Naive B cell (primary cell): Measurements from ENCODE around the gene CRADD. TPM values are rescaled to one million over a fixed set of nuclear protein-coding genes. Genes with fewer than 3 reads are reported as not detected.

ENCODE experiments used
- ATAC-seq, 2 donors: fragments of 150-1000 bp; cut with Tn5 transposase; 2 replicates each; pipeline ENCODE4 v1.10.0; 2021; ENCODE audit warnings: low read depth in 2 of 2, mild to moderate bottlenecking in 2 of 2, moderate library complexity in 2 of 2
- DNase-seq: peaks from one replicate; pipeline ENCODE4 v3.0.0; 2022
- H3K27ac Mint-ChIP-seq, 6 donors: one replicate each; pipeline ENCODE4 v1.8.0; 2020 to 2022; ENCODE audit warnings: mild to moderate bottlenecking in 6 of 6, mixed read lengths in 6 of 6, moderate library complexity in 5 of 6, inconsistent platforms in 2 of 6
- H3K27me3 Mint-ChIP-seq, 3 donors: one replicate each; pipeline ENCODE4 v1.8.0; 2021 to 2022; ENCODE audit warnings: mixed read lengths in 3 of 3, mild to moderate bottlenecking in 1 of 3
- H3K36me3 Mint-ChIP-seq, 2 donors: one replicate each; pipeline ENCODE4 v1.8.0; 2020 to 2022; ENCODE audit warnings: mixed read lengths in 2 of 2, inconsistent platforms in 1 of 2, mild to moderate bottlenecking in 1 of 2
- H3K4me1 Mint-ChIP-seq, 3 donors: one replicate each; pipeline ENCODE4 v1.8.0; 2020 to 2022; ENCODE audit warnings: mixed read lengths in 3 of 3, inconsistent platforms in 1 of 3, mild to moderate bottlenecking in 1 of 3, moderate library complexity in 1 of 3
- H3K4me3 Mint-ChIP-seq, 8 donors: one replicate each; pipeline ENCODE4 v1.8.0; 2020 to 2022; ENCODE audit warnings: mild to moderate bottlenecking in 8 of 8, mixed read lengths in 8 of 8, moderate library complexity in 8 of 8, inconsistent platforms in 2 of 8
- H3K9me3 Mint-ChIP-seq, 7 donors: one replicate each; pipeline ENCODE4 v1.8.0; 2020 to 2022; ENCODE audit warnings: mixed read lengths in 7 of 7, mild to moderate bottlenecking in 5 of 7, inconsistent platforms in 2 of 7, moderate library complexity in 1 of 7
- polyA plus RNA-seq, 6 donors: library from polyadenylated mRNA; unstranded; fragments of 300-500 nt; fragmentation: Illumina TruSeq; gene quantifications; one replicate each; pipeline ENCODE4 v1.2.3, GENCODE V29; 2021; ENCODE audit warnings: low read depth in 6 of 6

Gene CRADD
- polyA plus RNA-seq, 6 donors from 2014 or later = 11.1 to 21.1 (median 11.1) TPM

DNA sequence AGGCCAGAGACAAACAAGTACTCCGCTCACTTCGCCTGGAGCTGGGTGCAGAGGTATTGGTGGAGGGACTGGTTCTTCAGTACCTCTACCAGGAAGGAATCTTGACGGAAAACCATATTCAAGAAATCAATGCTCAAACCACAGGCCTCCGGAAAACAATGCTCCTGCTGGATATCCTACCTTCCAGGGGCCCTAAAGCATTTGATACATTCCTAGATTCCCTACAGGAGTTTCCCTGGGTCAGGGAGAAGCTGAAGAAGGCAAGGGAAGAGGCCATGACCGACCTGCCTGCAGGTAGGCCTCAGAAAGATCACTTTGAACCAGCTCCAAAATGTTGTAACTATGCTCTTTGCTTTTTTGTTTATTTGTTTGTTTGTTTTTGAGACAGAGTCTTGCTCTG is 1.6 kb downstream of the CRADD start:
- Mint-ChIP-seq H3K4me1 (peaks cover 20 to 32% (median 28%) of the 10 kb centered on the region in 3 donors), H3K4me3 (peak overlapping the region in 7 of 8 donors; percentile 60 to 99 (median 98)), H3K27ac (peak overlapping the region in 5 of 6 donors; percentile 99 to 100 (median 99)), H3K9me3 (peaks cover 0 to 5% (median 0%) of the 10 kb centered on the region in 7 donors), H3K27me3 (peaks cover 6 to 17% (median 14%) of the 10 kb centered on the region in 3 donors), H3K36me3 (peaks cover 16 to 17% of the 10 kb centered on the region in 2 donors)
- ATAC-seq (no peak), DNase-seq (no peak)

DNA sequence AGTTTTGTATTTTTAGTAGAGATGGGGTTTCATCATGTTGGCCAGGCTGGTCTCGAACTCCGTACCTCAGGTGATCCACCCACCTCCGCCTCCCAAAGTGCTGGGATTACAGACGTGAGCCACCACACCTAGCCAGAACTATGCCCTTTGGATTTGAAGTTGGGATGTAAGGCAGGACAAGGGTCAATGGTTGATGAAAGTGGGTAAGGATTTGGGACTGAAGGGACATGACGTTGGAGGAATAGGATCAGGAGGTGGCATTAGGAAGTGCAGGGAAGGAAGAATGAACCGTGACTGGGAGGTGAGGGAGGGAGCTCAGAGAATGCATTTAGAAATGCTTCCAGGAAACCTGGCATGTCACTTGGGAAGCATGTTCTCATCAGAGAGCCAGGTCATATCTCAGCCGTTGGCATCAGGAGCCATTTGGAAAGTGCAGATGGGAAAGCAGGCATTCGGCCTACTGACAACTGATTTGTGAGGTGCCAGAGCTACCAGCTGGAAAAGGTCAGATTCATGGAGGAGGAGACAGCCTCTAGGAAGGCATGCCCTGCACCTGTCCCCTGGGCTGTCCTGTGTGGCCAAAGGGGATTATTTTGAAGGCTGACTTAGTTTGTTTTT is 2.2 kb downstream of the CRADD start:
- Mint-ChIP-seq H3K27ac (peak overlapping the region in 3 of 6 donors; percentile 38 to 100 (median 89)), H3K27me3 (peaks cover under 1 to 11% (median 8%) of the 10 kb centered on the region in 3 donors), H3K4me1 (peaks cover 22 to 37% (median 32%) of the 10 kb centered on the region in 3 donors)

DNA sequence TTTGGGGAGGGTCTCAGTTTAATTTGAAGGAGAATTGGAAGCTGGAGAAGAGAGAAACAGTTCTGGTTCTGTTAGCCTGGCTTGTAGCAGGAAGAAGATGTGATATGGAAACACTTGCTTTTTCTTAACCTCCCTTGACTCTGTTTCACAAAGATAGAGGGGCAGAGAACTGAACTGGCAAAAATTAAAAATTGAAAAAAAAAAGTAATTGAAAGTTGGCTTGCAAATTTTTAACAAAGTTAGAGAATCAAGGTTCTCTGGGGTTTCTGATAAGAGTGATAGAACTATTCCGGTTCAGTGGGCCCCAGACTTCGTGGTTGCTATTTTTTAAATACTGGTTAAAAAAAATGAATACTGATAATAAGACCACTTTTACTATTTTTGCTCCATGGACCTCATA is 2.8 kb downstream of the CRADD start:
- Mint-ChIP-seq H3K27ac (peak overlapping the region in 2 of 6 donors; percentile 89 to 100), H3K36me3 (peaks cover 15 to 17% of the 10 kb centered on the region in 2 donors), H3K27me3 (peaks cover 0 to 7% (median 5%) of the 10 kb centered on the region in 3 donors), H3K4me1 (peaks cover 27 to 42% (median 37%) of the 10 kb centered on the region in 3 donors), H3K4me3 (peak overlapping the region in 2 of 8 donors; percentile 79 to 93), H3K9me3 (peaks cover 0 to 5% (median 0%) of the 10 kb centered on the region in 7 donors)
- no peak for ATAC-seq
- DNase-seq = no peak

More for the DNA sequence above, 2.2 kb downstream of the CRADD start:
- DNase-seq (no peak), ATAC-seq (no peak)
- Mint-ChIP-seq H3K36me3 (peaks cover 16 to 17% of the 10 kb centered on the region in 2 donors), H3K9me3 (peaks cover 0 to 5% (median 0%) of the 10 kb centered on the region in 7 donors), H3K4me3 (peak overlapping the region; percentile 21 to 98 (median 72))

DNA sequence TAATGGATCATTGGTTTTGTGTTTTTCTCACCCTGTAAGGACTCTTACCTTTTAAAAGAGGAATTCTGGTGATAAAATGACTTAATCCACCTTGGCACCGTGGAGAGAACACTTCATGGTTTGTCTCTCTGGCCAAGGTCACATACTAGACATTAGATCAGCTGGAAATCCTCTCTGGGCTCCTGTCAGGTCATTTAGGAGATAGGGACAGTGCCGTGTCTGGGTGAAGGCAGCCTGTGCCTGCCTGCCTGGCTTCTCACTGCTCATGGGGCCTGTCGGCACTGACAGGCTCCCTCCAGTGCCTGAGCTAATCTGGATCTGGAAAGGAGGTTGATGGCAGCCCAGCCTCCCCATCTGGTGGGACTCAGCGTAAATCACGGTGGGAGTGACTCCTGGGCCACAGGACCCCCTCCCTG is 5.7 kb downstream of the CRADD start:
- Mint-ChIP-seq H3K9me3 (no peaks in the 10 kb centered on the region), H3K4me1 (peaks cover 19 to 29% (median 24%) of the 10 kb centered on the region in 3 donors), H3K27me3 (no peaks in the 10 kb centered on the region), H3K27ac (no peak overlapping the region), H3K4me3 (peak overlapping the region in 1 of 8 donors; percentile 69), H3K36me3 (peaks cover 9 to 19% of the 10 kb centered on the region in 2 donors)
- ATAC-seq (no peak), DNase-seq (no peak)

DNA sequence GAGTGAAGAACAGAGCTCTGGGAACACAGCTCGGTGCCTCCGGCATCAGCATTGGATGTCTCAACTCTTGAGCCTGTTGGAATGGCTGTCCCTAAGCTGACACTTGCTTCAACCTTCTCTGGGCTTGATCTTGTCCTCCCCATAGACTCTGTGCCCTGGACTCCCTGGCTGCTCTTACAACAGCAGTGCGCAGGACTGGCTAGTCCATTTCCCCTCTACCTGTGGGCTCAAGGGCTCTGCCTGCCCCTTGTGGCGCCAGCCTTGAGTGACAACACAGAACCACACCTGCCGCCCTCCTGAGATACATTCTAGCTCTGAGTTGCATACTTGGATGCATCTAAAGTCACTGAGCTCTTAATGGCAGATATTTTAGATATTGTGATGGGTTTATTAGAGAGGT is 6.2 kb downstream of the CRADD start:
- DNase-seq = no peak
- Mint-ChIP-seq H3K27ac (peak overlapping the region in 1 of 6 donors; percentile 81), H3K4me1 (peaks cover 16 to 24% (median 19%) of the 10 kb centered on the region in 3 donors), H3K9me3 (no peaks in the 10 kb centered on the region), H3K36me3 (peaks cover 9 to 21% of the 10 kb centered on the region in 2 donors), H3K4me3 (peak overlapping the region in 1 of 8 donors; percentile 32), H3K27me3 (no peaks in the 10 kb centered on the region)
- no peak for ATAC-seq

DNA sequence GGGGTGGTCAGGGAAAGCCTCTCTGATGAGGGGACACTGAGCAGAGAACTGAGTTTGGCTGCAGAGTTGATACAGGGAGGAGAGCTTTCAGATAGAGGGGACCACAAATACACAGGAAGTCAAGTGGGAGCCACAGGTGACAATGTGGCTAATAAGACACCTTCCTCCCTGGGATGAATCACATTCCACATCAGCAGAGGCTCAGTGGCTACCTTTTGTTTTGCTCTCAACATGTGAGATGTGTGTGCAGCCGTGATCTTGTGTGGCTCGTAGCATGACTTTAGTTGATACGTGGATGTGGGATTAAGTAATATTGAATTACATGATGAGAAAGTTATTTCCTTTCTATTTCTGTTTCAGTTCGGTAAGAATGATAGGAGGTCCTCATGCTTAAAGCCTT is 7.5 kb downstream of the CRADD start:
- DNase-seq = no peak
- Mint-ChIP-seq H3K27ac (peak overlapping the region in 2 of 6 donors; percentile 66 to 75), H3K27me3 (no peaks in the 10 kb centered on the region), H3K4me1 (peaks cover 10 to 18% (median 11%) of the 10 kb centered on the region in 3 donors), H3K36me3 (peaks cover 9 to 15% of the 10 kb centered on the region in 2 donors), H3K4me3 (no peak overlapping the region), H3K9me3 (no peaks in the 10 kb centered on the region)
- no peak for ATAC-seq

DNA sequence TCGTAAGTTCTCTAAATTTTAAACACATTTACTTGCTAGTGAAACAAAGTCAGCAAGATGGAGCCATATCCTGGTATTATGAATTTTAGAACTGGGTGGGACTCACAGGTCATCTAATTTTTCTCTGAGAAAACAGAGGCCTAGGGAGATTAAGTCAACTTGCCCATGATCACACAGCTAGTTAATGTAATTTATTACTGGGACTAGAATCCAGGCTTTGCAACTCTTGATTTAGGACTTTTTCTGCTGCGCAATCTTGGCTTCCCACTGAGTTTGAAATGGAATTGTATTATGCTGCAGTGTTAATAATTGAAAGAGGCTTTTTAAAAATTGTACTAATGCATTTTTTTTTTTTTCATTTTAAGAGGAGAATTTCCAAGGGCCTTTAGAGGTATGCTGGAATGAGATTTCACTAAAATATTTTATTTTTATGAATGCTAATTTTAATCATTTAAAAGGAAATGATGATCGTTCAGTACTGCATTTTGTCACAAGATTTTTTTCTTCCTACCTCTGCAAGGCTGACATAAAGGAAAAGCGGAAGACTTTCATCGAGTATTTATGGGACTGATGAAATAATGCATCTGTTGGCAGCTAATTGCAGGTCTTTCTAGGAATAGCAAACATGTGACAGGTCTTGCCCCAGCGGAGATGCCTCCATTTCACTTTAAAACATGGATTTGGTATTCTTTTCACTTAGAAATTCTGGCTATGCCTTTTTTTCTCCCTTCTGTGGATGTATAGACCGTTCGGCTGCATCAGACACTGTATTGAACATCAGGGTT is 9.6 kb downstream of the CRADD start:
- Mint-ChIP-seq H3K36me3 (peaks cover 8 to 9% of the 10 kb centered on the region in 2 donors), H3K4me3 (no peak overlapping the region), H3K9me3 (no peaks in the 10 kb centered on the region), H3K27me3 (no peaks in the 10 kb centered on the region), H3K4me1 (peaks cover 9 to 16% (median 11%) of the 10 kb centered on the region in 3 donors), H3K27ac (no peak overlapping the region)
- no peak for DNase-seq
- ATAC-seq = no peak

DNA sequence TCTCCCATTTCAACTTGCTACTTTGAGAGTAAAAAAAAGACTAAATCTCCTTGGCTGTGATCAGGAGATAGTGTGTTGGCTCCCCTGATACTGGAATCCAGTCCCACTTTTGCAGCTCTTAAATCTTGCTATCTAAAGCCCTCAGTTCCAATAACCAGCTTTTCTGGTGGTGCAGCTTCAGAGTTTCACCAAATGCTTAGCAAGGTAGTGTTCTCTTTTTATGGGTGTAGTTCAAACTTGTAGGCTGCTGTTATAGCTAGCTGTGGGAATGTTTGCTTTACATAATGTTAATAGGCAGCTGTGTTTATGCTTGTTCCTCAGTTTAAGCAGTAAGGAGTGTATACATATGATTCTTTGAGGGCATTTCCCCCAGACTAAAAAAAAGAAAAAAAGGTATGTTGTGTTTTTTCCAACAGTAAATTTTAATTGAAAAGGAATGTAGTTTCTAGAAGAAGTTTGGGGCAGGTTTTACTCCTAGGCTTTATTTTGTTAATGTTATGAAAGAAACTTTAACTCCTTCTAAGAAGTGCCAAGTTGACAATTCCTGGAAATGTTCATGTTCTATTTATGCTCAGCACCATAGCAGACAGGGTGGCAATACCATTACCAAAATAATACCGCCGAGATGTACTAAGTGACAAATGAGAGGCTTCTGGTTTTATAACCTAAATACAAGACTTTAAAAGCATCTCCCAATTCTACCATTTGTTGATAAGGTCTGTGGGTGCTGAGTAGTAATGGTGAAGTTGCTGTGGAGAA is 12.1 kb downstream of the CRADD start:
- Mint-ChIP-seq H3K36me3 (peaks cover 20 to 21% of the 10 kb centered on the region in 2 donors), H3K4me3 (no peak overlapping the region), H3K27ac (no peak overlapping the region), H3K4me1 (peaks cover 6 to 14% (median 7%) of the 10 kb centered on the region in 3 donors), H3K9me3 (peaks cover 0 to 13% (median 0%) of the 10 kb centered on the region in 7 donors), H3K27me3 (no peaks in the 10 kb centered on the region)
- ATAC-seq = no peak
- DNase-seq = no peak

DNA sequence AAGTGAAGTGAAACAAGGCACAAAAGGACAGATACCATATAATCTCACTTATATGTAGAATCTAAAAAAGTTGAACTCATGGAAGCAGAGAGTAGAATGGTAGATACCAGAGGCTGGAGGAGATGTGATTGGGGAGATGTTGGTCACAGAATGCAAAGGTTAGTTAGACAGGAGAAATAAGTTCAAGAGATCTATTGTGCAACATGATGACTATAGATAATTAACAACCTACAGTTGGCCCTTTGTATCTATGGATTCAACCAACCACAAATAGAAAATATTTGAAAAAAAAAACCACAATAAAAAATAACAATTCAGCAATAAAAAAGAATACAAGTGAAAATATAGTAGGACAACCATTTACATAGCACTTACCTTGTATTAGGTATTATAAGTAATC is 19.3 kb downstream of the CRADD start:
- H3K36me3 Mint-ChIP-seq = peaks cover 12 to 22% of the 10 kb centered on the region in 2 donors
- no peak for DNase-seq
- peak overlapping the region in 1 of 6 donors; percentile 59 for H3K27ac Mint-ChIP-seq
- no peak for ATAC-seq
- peaks cover 0 to 9% (median 0%) of the 10 kb centered on the region in 3 donors for H3K4me1 Mint-ChIP-seq
- H3K9me3 Mint-ChIP-seq = peaks cover 0 to 13% (median 3%) of the 10 kb centered on the region in 7 donors
- no peak overlapping the region for H3K4me3 Mint-ChIP-seq
- no peaks in the 10 kb centered on the region for H3K27me3 Mint-ChIP-seq

DNA sequence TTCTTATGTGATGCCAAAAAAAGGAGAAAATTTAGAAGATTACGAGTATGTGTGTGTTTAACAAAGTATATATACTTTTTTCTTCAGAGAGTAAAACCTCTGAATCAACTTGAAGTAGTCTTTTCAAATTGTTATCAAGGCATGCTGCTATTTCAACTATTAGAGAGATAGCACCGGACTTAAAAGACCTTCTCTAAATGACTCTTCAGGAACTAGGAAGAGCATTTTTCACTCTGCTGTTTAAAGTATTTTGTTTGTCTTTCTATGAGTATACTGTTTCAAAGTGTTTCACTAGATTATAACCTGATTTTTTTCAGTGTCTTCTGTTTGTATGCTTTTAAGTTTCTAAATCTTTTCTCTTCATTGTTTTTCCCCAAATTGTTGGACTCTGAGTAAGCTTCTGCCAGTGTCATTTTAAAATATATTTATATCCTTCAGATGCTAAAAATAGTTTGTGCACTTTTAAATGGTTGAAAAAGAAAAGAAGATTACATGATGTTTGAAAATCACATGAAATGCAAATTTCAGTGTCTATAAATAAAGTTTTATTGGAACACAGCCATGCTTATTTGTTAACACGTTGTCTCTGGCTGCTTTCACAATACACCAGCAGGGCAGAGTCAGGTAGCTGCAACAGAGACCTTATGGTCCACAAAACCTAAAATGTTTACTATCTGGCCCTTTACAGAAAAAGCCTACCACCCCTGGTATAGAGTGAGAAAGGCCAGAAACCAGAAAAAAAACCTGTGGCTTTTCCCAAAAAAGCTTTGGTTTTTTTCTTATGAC is 21.3 kb downstream of the CRADD start:
- Mint-ChIP-seq H3K27ac (no peak overlapping the region), H3K9me3 (peaks cover 0 to 3% (median 0%) of the 10 kb centered on the region in 7 donors), H3K4me1 (peaks cover 0 to 22% (median 0%) of the 10 kb centered on the region in 3 donors), H3K4me3 (no peak overlapping the region), H3K27me3 (no peaks in the 10 kb centered on the region), H3K36me3 (peaks cover 0 to 6% of the 10 kb centered on the region in 2 donors)
- ATAC-seq (no peak), DNase-seq (no peak)

DNA sequence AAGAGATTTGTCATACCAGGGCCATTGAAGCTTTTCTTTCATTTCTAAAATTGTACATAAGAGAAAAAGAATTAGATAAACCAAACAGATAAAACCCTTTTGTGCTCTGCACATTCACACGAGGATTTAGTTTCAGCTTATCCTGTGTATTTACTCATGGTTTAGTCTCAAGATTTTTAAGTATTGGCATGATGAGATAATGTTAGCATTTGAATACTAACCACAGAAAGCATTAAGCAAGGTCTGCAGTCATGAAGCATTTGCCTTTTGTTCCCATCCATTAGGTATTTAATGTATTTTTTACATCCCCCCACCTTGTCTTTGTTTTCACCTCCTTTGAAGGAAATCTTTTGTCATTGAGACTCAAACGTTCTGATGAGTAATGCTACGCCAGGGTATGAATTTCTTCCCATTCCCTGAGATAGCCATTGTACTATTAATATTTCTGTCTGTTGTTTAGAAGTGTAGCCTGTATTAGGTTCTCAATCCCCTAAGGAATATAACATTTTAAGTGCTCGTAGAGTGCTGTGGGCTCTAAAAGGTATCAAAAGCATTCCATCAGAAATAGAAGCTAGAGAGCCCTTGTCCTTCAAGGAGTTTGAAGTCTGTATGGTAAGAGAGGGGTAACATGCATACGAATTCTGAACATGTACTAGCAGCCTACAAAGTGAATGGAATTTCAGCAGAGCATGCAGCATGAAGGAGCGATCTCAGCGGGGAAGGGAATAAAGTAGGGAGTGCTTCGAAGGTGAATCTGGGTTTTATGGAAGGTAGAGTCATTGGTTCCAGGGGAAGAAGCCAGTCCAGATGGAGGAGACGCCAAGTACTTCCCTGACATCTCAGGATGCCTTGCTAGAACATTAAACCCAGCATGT is 22.3 kb downstream of the CRADD start:
- no peak overlapping the region for H3K4me3 Mint-ChIP-seq
- H3K36me3 Mint-ChIP-seq = peaks cover 5 to 6% of the 10 kb centered on the region in 2 donors
- ATAC-seq (no peak), DNase-seq (no peak)
- peak overlapping the region in 3 of 6 donors; percentile 13 to 81 (median 31) for H3K27ac Mint-ChIP-seq
- H3K4me1 Mint-ChIP-seq = peaks cover 4 to 27% (median 4%) of the 10 kb centered on the region in 3 donors
- no peaks in the 10 kb centered on the region for H3K27me3 Mint-ChIP-seq
- peaks cover 0 to 3% (median 0%) of the 10 kb centered on the region in 7 donors for H3K9me3 Mint-ChIP-seq
